ENCODE results near the gene ATP5PO. TPM values are rescaled to one million over a fixed set of nuclear protein-coding genes. Genes with fewer than 3 reads are reported as not detected.
"Not testable (repeated sequence)": the region's sequence is repeated elsewhere in the genome, so short reads cannot be mapped to it uniquely, and the experiment has no call there.

The ATP5PO gene
- total RNA-seq, 4 donors from 2014 or later: 261 to 560 (median 356) TPM

GRCh38 chr21:33932731-33933130 is 17.1 kb upstream of the ATP5PO start:
- TF ChIP-seq, protein P1, sequence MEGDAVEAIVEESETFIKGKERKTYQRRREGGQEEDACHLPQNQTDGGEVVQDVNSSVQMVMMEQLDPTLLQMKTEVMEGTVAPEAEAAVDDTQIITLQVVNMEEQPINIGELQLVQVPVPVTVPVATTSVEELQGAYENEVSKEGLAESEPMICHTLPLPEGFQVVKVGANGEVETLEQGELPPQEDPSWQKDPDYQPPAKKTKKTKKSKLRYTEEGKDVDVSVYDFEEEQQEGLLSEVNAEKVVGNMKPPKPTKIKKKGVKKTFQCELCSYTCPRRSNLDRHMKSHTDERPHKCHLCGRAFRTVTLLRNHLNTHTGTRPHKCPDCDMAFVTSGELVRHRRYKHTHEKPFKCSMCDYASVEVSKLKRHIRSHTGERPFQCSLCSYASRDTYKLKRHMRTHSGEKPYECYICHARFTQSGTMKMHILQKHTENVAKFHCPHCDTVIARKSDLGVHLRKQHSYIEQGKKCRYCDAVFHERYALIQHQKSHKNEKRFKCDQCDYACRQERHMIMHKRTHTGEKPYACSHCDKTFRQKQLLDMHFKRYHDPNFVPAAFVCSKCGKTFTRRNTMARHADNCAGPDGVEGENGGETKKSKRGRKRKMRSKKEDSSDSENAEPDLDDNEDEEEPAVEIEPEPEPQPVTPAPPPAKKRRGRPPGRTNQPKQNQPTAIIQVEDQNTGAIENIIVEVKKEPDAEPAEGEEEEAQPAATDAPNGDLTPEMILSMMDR (IDR thresholded peaks at IDR 0.05 in 4 of 5, conservative IDR thresholded peaks at IDR 0.05 in 1 of 5): no peak
- no peak for TF ChIP-seq POLR2A (IDR thresholded peaks at IDR 0.05)
- H3K4me3 ChIP-seq: no peak overlapping the region
- in situ Hi-C loops (cut with MboI; ENCODE audit: low sequenced_read_pairs in 4 of 4): loop anchor here in 1 of 4 donors (25.0 kb wide), 1 partner anchor 130 kb away; the partner anchor contains the start of genes MRPS6 and SLC5A3
- H3K27me3 ChIP-seq: no peaks in the 10 kb centered on the region
- peaks cover 0 to 9% of the 10 kb centered on the region in 2 donors for H3K4me1 ChIP-seq
- H3K9me3 ChIP-seq: no peaks in the 10 kb centered on the region
- no peaks in the 10 kb centered on the region for H3K36me3 ChIP-seq
- DNase-seq (no peak), ATAC-seq (no peak)
- intact Hi-C loops (cut with DNase I; ENCODE audit: low total_unique reads): no loop called here
- no peak overlapping the region for H3K27ac ChIP-seq

GRCh38 chr21:33931799-33932390 is 16.3 kb upstream of the ATP5PO start:
- H3K27me3 ChIP-seq: no peaks in the 10 kb centered on the region
- intact Hi-C loops (cut with DNase I; ENCODE audit: low total_unique reads) (no loop called here), in situ Hi-C loops (cut with MboI; ENCODE audit: low sequenced_read_pairs in 4 of 4) (loop anchor here in 1 of 4 donors (25.0 kb wide), 1 partner anchor 130 kb away; the partner anchor contains the start of genes MRPS6 and SLC5A3)
- TF ChIP-seq, protein P1 (IDR thresholded peaks at IDR 0.05 in 4 of 5, conservative IDR thresholded peaks at IDR 0.05 in 1 of 5): no peak
- TF ChIP-seq POLR2A (IDR thresholded peaks at IDR 0.05): no peak
- H3K36me3 ChIP-seq: no peaks in the 10 kb centered on the region
- peak overlapping the region; percentile 31 to 69 (median 40) for H3K27ac ChIP-seq
- peak overlapping the region; percentile 29 to 46 (median 43) for H3K4me3 ChIP-seq
- no peak for DNase-seq
- H3K9me3 ChIP-seq: no peaks in the 10 kb centered on the region
- H3K4me1 ChIP-seq: peaks cover 0 to 9% of the 10 kb centered on the region in 2 donors
- ATAC-seq: peak in 1 of 2 donors; percentile 36

GRCh38 chr21:33931052-33931798 is 15.6 kb upstream of the ATP5PO start:
- ATAC-seq: peak in 1 of 2 donors; percentile 21
- H3K36me3 ChIP-seq; H3K4me1 ChIP-seq; H3K9me3 ChIP-seq; intact Hi-C loops (cut with DNase I; ENCODE audit: low total_unique reads); H3K27me3 ChIP-seq; DNase-seq: not testable (repeated sequence)
- in situ Hi-C loops (cut with MboI; ENCODE audit: low sequenced_read_pairs in 4 of 4): loop anchor here in 1 of 4 donors (25.0 kb wide), 1 partner anchor 131 kb away; the partner anchor contains the start of genes MRPS6 and SLC5A3
- H3K27ac ChIP-seq: peak overlapping the region; percentile 31 to 69 (median 40)
- peak overlapping the region; percentile 29 to 46 (median 43) for H3K4me3 ChIP-seq

- in situ Hi-C loops (cut with MboI; ENCODE audit: low sequenced_read_pairs in 4 of 4): loop anchor here in 3 of 4 donors (10.0 to 25.0 kb wide), 3 partner anchors 136 to 279 kb away; partner anchors contain the start of genes MRPS6 (in 3 of the 3) and SLC5A3 (in 3 of the 3)
- DNase-seq; H3K4me1 ChIP-seq; intact Hi-C loops (cut with DNase I; ENCODE audit: low total_unique reads); H3K4me3 ChIP-seq; H3K36me3 ChIP-seq; H3K27me3 ChIP-seq; ATAC-seq; H3K9me3 ChIP-seq; H3K27ac ChIP-seq: not testable (repeated sequence)
Observed at GRCh38 chr21:33926248-33926647, 10.6 kb upstream of the ATP5PO start.

DNA sequence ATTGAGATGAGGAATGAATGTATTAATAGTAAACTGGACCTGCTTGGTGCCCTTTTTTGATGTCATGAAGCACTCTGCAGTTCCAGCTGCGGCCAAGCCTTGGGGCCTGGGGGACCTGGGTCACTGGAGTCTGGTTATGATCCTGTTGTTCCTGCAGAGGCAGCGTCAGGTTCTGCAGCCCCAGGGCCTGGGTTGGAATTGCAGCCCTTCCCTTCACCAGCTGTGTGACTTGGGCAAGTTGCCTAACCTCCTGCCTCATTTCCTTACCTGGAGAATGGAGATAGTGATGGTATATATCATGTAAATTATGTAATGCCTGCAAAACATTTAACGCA is 9.1 kb upstream of the ATP5PO start:
- no peak overlapping the region for H3K4me3 ChIP-seq
- H3K4me1 ChIP-seq: peaks cover 5 to 8% of the 10 kb centered on the region in 2 donors
- H3K27ac ChIP-seq: no peak overlapping the region
- DNase-seq (no peak), ATAC-seq (no peak)
- no peaks in the 10 kb centered on the region for H3K9me3 ChIP-seq
- intact Hi-C loops (cut with DNase I; ENCODE audit: low total_unique reads): loop anchor here (2.0 to 5.0 kb wide), 3 partner anchors 203 to 424 kb away; no protein-coding TSS in a partner anchor
- no peaks in the 10 kb centered on the region for H3K36me3 ChIP-seq
- H3K27me3 ChIP-seq: no peaks in the 10 kb centered on the region
- no peak for TF ChIP-seq POLR2A (IDR thresholded peaks at IDR 0.05)
- TF ChIP-seq, protein P1 (IDR thresholded peaks at IDR 0.05 in 4 of 5, conservative IDR thresholded peaks at IDR 0.05 in 1 of 5): no peak
- in situ Hi-C loops (cut with MboI; ENCODE audit: low sequenced_read_pairs in 4 of 4): loop anchor here in 3 of 4 donors (10.0 to 25.0 kb wide), 5 partner anchors 138 to 713 kb away; partner anchors contain the start of genes MRPS6 (in 3 of the 3), SLC5A3 (in 3 of the 3) and RCAN1 (in 2 of the 3)

All from gastrocnemius medialis (tissue), 4 donors.